Adipose tissue (tissue), 3 donors: ENCODE measurements around the gene SNX33. TPM values are rescaled to one million over a fixed set of nuclear protein-coding genes. Genes with fewer than 3 reads are reported as not detected.
"Not testable (repeated sequence)": the region's sequence is repeated elsewhere in the genome, so short reads cannot be mapped to it uniquely, and the experiment has no call there.

Experiments
- H3K27ac ChIP-seq: one replicate; pipeline ENCODE4 v1.5.1; 2013; ENCODE audit warnings: low read depth, low read length
- WGBS, 3 donors: extraction: QIAGEN DNeasy Blood & Tissue Kit; methylation state at CpG; one replicate each; pipeline ENCODE4 v1.1.7; 2013; 5-methylcytosine and 5-hydroxymethylcytosine counted together
- polyA plus RNA-seq, 3 donors: library from polyadenylated mRNA; stranded (reverse); fragments of 200-250 nt; gene quantifications; one replicate each; pipeline ENCODE4 v1.2.3, GENCODE V29; 2013
- donor health status: healthy with polysubstance abuse.
- donor health status: Bipolar disorder and iron deficiency.
- donor health status: healthy.

Gene SNX33
- polyA plus RNA-seq, 3 donors: 14.1 to 18.3 (median 17.4) TPM

- H3K27ac ChIP-seq: no peak overlapping the region
- WGBS, 3 donors: 31 to 70% (median 33%) methylated on average over 14 of the region's 14 CpGs
These were observed 46.0 kb downstream of the SNX33 start for GRCh38 chr15:75693501-75694240.

DNA sequence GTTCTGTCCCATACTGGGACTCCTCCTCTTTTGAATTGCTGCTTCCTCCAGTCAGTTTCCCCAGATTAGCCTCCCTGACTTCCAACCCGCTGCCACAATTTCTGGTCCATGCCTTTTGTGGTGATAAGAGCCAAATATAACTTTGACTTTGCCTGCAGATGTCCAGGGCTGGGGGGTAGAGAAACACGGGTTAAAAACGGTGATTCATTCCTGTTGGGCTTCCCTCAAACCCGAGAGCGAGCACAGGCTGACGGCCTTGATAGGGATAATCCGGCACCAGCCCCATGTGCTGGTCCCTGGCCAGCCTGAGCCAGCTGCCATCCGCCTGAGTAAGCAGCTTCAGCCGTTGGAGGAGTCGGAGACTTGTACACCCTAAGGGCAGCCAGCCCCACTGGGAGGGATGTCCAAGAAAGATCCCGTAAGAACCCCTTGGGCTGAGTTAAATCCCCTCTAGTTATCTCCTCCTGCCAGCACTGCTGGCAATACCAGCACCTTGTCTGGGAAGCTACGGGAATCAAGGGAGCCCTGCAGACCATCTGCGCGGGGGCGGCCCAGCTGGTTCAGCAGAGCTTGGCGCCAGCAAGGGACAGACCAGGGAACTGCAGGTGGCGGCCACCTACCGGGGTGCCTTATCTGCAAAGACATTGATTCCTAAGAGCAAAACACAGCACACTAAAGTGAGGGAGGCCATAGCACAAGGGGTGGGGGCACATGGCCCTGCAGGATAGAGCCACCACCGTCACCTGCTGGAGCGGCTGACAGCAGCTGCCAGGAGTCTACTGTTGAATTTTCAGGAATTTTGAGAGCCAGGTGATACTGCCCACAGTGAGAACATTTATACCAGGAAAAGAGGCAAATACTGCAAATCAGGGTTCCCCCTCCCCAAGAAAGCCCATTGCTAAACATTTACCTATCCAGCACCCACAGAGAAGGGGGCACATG is 46.8 kb downstream of the SNX33 start:
- H3K27ac ChIP-seq: peak overlapping the region; percentile 7
- WGBS, 3 donors: 9 to 16% (median 16%) methylated on average over 20 of the region's 20 CpGs

DNA sequence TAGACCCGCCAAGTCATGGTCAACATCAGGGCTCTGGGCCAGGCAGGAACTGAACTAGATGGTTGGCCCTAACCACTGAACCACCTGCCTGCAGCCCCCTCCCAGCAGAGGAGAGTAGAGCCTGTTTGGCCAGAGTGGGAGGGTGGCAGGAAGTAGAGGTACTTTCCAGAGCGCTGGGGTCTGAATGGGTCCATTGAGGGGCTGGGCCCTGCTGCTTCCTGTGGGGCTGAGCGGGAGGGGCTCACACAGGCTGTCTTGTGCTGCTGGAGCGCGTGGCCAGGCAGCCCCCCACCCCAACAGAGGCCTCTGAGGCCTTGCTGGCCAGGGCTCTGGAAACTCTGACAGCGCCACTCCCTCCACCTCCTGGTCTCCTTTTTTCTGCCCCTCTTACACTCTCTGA is 47.5 kb downstream of the SNX33 start:
- WGBS, 3 donors: 51 to 65% (median 53%) methylated on average over 6 of the region's 6 CpGs
- H3K27ac ChIP-seq: peak overlapping the region; percentile 7

GRCh38 chr15:75695634-75696310 is 48.1 kb downstream of the SNX33 start:
- WGBS, 3 donors: 51 to 82% (median 53%) methylated on average over 7 of the region's 7 CpGs
- no peak overlapping the region for H3K27ac ChIP-seq

- 71 to 89% (median 79%) methylated on average over 13 to 14 of the region's 14 CpGs for WGBS, 3 donors
- H3K27ac ChIP-seq: no peak overlapping the region
These were observed 48.6 kb downstream of the SNX33 start for GRCh38 chr15:75696311-75696720.

- WGBS, 3 donors: 74 to 83% (median 81%) methylated on average over 11 of the region's 11 CpGs
These were observed 49.1 kb downstream of the SNX33 start for GRCh38 chr15:75696854-75697259.

DNA sequence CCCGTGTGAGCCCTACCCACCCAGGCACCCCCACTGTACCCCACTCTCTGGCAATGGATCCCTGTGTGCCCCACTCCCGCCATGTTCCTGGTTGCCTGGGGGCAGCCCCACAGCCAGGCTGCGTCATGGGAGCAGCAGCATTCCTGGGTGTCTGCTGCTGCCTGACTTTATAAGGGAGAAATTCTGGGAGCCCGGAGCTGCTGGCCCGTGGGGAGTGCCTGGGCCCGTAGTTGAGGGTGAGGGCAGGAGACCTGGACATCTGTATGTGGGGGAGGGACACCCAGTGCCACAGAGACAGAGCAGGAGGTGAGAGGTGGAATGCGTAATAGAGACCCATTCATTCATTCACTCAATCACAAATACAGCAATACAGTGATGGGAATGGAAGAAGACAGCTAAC is 49.8 kb downstream of the SNX33 start:
- 71 to 86% (median 75%) methylated on average over 7 of the region's 7 CpGs for WGBS, 3 donors
- H3K27ac ChIP-seq: no peak overlapping the region

More at GRCh38 chr15:75696854-75697259, 49.1 kb downstream of the SNX33 start:
- H3K27ac ChIP-seq: no peak overlapping the region

DNA sequence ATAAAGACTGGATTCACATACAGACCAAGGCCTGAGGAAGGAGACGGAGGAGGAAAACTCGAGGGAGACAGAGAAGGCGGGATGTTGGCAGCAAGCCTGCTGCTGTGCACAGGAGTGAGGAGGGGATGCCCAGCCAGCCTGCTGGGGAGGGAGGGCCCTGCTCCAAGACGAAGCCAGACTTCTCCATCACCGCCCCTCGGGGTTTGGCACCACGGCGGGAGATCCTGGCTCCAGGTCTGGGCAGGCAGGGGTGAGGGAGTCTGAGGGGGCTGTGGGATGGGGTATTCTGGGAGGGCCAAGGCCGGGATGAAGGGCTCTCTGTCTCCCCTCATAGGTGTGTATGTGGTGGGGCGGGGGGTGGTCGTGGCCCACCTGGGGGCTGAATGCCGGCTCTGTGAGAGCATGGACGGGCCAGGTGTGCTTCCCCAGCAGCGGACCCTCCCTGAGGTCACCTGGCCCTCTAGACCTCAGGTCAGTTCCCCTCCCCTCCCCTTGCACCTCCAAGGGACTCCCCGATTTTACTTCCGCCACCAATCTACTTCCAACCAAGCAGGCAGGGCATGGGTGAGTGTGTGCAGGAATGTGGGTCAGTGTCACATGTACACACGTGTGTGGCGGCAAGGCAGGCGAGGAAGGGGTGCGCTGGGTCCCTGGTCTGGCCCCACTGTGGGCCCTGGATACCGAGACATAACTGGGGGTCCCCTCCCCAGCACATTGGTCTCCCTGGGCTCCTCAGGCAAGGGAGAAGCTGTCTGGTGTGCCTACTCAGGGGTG is 50.4 kb downstream of the SNX33 start:
- H3K27ac ChIP-seq: not testable (repeated sequence)
- WGBS, 3 donors: 68 to 81% (median 72%) methylated on average over 18 to 21 of the region's 21 CpGs

DNA sequence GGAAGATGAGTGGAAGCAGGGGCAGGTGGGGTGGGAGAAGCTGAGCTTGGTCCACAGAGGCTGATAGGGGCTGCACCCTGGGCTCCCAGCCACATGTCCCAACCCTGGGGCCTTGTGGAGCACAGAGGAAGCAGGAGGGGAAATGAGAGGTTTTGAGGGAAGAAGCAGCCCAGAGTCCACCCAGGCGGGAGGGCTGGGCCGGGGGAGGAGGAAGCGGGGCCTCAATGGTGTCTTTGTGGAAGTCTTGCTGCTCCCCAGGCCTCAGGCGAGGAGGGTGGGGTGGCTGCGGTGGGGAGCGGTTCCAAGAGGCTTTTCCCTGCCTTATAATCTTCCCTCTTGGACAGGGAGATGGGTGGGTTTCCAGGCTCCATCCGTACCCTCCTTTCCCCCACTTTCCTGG is 51.8 kb downstream of the SNX33 start:
- peak overlapping the region; percentile 26 for H3K27ac ChIP-seq
- whole genome bisulfite sequencing, 3 donors: 30 to 69% (median 47%) methylated on average over 7 of the region's 7 CpGs

- WGBS, 3 donors: 5 to 73% (median 12%) methylated on average over 8 to 15 of the region's 17 CpGs
- not testable (repeated sequence) for H3K27ac ChIP-seq
These were observed 52.5 kb downstream of the SNX33 start for GRCh38 chr15:75699961-75700874.

- 79 to 85% (median 80%) methylated on average over 10 to 13 of the region's 13 CpGs for WGBS, 3 donors
These were observed 53.6 kb downstream of the SNX33 start for GRCh38 chr15:75701071-75702003.

GRCh38 chr15:75702436-75702835 is 54.7 kb downstream of the SNX33 start:
- H3K27ac ChIP-seq: no peak overlapping the region
- 73 to 83% (median 76%) methylated on average over 5 to 6 of the region's 6 CpGs for WGBS, 3 donors

More at GRCh38 chr15:75701071-75702003, 53.6 kb downstream of the SNX33 start:
- H3K27ac ChIP-seq: not testable (repeated sequence)

DNA sequence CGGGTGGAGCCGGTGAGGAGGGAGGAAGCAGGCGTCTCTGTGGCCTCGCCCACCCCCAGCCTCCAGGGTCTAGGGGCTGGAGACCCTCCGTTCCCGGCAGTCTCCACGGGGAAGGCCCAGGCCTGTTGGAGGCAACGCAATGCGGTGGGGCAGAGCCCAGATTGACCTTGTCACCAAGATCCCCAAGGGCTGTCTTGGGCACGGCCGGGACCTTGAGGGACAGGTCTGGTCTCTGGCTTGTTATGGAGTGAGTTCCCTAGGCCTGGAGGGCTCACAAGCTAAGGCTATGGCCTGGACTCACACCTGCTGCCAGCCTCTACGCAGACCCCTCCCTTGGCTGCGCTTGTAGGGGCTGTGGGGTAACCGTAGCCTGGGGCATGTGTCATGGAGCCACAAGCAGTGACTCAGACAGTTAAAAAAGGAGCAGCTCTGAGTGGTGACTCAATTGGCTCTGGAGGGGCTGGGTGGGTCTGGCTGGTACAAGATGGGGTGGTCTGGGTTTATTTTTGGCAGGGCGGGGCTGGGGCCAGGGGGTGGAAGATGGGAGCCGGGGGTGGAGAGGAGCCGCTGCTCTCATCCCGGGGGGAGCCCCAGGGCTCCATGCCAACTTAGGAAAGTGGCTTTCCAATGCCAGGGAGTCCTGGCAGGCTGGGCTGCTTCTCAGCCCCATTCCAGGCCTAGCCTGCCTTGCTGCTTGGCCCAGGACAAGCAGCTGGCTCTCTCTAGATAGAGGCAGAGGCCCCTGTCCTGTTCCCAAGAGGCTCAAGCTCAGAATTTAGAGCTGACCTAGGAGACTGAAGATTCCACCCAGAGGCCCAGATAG is 55.9 kb downstream of the SNX33 start:
- 70 to 90% (median 83%) methylated on average over 7 to 11 of the region's 18 CpGs for WGBS, 3 donors
- not testable (repeated sequence) for H3K27ac ChIP-seq

DNA sequence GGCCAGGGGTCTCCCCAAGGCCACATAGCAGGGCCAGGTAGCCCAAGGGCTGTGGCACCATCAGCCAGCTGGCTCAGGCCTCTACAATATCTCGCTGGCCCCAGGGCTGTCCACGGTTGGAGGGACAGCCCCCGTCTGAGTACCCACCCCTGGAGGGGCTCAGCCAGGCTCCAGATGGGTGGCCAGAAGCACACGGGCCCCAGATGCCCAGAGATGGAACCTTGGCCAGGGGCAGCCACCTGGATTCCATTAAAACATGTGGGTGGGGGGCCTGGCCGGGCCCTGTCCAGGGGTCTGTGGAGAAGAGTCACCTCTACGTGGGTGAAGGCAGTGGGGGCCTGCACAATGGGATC is 56.5 kb downstream of the SNX33 start:
- no peak overlapping the region for H3K27ac ChIP-seq
- 76 to 82% (median 80%) methylated on average over 6 of the region's 6 CpGs for WGBS, 3 donors

GRCh38 chr15:75704618-75705017 is 56.9 kb downstream of the SNX33 start:
- no peak overlapping the region for H3K27ac ChIP-seq

More at GRCh38 chr15:75704618-75705017, 56.9 kb downstream of the SNX33 start:
- 89 to 93% (median 90%) methylated on average over 9 of the region's 9 CpGs for WGBS, 3 donors
